ENCODE results near the gene CC2D1A.

DNA sequence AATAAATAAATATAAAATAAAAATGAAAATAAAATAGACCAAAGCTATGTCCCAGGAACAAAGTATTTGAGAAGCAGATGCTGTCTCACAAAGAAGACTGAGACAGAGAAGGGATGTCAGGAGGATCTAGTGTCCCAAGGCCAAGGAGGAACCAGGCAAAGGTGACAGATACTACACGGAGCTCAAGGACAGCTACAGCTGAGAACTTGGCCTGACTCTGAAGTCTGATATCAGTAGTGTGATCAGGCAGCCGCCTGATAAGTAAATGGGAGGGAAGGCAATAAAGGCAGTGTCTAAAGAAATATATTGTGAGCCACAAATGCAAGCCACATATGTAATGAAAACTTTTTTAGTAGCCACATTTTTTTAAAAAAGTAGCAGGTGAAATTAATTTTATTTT lies 49.5 kb upstream of the CC2D1A start:
- TF ChIP-seq, protein P1, sequence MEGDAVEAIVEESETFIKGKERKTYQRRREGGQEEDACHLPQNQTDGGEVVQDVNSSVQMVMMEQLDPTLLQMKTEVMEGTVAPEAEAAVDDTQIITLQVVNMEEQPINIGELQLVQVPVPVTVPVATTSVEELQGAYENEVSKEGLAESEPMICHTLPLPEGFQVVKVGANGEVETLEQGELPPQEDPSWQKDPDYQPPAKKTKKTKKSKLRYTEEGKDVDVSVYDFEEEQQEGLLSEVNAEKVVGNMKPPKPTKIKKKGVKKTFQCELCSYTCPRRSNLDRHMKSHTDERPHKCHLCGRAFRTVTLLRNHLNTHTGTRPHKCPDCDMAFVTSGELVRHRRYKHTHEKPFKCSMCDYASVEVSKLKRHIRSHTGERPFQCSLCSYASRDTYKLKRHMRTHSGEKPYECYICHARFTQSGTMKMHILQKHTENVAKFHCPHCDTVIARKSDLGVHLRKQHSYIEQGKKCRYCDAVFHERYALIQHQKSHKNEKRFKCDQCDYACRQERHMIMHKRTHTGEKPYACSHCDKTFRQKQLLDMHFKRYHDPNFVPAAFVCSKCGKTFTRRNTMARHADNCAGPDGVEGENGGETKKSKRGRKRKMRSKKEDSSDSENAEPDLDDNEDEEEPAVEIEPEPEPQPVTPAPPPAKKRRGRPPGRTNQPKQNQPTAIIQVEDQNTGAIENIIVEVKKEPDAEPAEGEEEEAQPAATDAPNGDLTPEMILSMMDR (IDR thresholded peaks at IDR 0.05 in 4 of 5, conservative IDR thresholded peaks at IDR 0.05 in 1 of 5) = no peak
- TF ChIP-seq POLR2A (IDR thresholded peaks at IDR 0.05) = no peak
